HG03565 (cell line): Measurements from ENCODE around the gene FNBP1L.
"Not testable (repeated sequence)": the region's sequence is repeated elsewhere in the genome, so short reads cannot be mapped to it uniquely, and the experiment has no call there.

ENCODE experiments used
- ATAC-seq: cut with Tn5 transposase; IDR thresholded peaks from one replicate; pipeline ENCODE4 v1.9.1; 2021; ENCODE audit warnings: mild to moderate bottlenecking, moderate library complexity; ENCODE audit not compliant: unreplicated experiment

FNBP1L gene

GRCh38 chr1:93591291-93591675, 143.4 kb downstream of the FNBP1L start:
- not testable (repeated sequence) for ATAC-seq

- ATAC-seq = peak; percentile 81
Measured at GRCh38 chr1:93591676-93592550, 144.0 kb downstream of the FNBP1L start.

GRCh38 chr1:93592551-93592949, 144.6 kb downstream of the FNBP1L start:
- ATAC-seq = no peak

- ATAC-seq = no peak
Measured at GRCh38 chr1:93593854-93594602, 146.1 kb downstream of the FNBP1L start.

GRCh38 chr1:93594603-93594880, 146.6 kb downstream of the FNBP1L start:
- ATAC-seq = no peak

GRCh38 chr1:93595266-93595665, 147.3 kb downstream of the FNBP1L start:
- no peak for ATAC-seq

GRCh38 chr1:93595743-93596142, 147.8 kb downstream of the FNBP1L start:
- ATAC-seq = no peak

- ATAC-seq = no peak
Measured at GRCh38 chr1:93596329-93597089, 148.6 kb downstream of the FNBP1L start.

- no peak for ATAC-seq
Measured at GRCh38 chr1:93597709-93598108, 149.8 kb downstream of the FNBP1L start.

GRCh38 chr1:93598396-93598795, 150.5 kb downstream of the FNBP1L start:
- no peak for ATAC-seq

- no peak for ATAC-seq
Measured at GRCh38 chr1:93598861-93599439, 151.0 kb downstream of the FNBP1L start.

GRCh38 chr1:93599479-93599878, 151.6 kb downstream of the FNBP1L start:
- no peak for ATAC-seq

- ATAC-seq = no peak
Measured at GRCh38 chr1:93600663-93601062, 152.7 kb downstream of the FNBP1L start.

- no peak for ATAC-seq
Measured at GRCh38 chr1:93601686-93602085, 153.8 kb downstream of the FNBP1L start.

- ATAC-seq = no peak
Measured at GRCh38 chr1:93602101-93602500, 154.2 kb downstream of the FNBP1L start.

- ATAC-seq = no peak
Measured at GRCh38 chr1:93603106-93603505, 155.2 kb downstream of the FNBP1L start.

- ATAC-seq = no peak
Measured at GRCh38 chr1:93603601-93604000, 155.7 kb downstream of the FNBP1L start.
